ENCODE results near the gene CA12. TPM values are rescaled to one million over a fixed set of nuclear protein-coding genes. Genes with fewer than 3 reads are reported as not detected.
"Not testable (repeated sequence)": the region's sequence is repeated elsewhere in the genome, so short reads cannot be mapped to it uniquely, and the experiment has no call there.

The CA12 gene
- total RNA-seq, 1 donor from 2014 or later = 6.7 TPM

- no peak overlapping the region for H3K4me3 ChIP-seq
- peak; percentile 77 for DNase-seq
- H3K36me3 ChIP-seq = no peaks in the 10 kb centered on the region
- no peaks in the 10 kb centered on the region for H3K9me3 ChIP-seq
- no peak for TF ChIP-seq CTCF (IDR thresholded peaks at IDR 0.05)
- no peaks in the 10 kb centered on the region for H3K4me1 ChIP-seq
- no peaks in the 10 kb centered on the region for H3K27me3 ChIP-seq
- H3K27ac ChIP-seq = no peak overlapping the region
- peak; percentile 72 for ATAC-seq
- intact Hi-C loops (cut with DNase I) = no loop called here
Measured at GRCh38 chr15:63348392-63348791, 33.3 kb downstream of the CA12 start.

- Histone ChIP-seq H3K36me3 (no peaks in the 10 kb centered on the region), H3K9me3 (no peaks in the 10 kb centered on the region), H3K4me3 (no peak overlapping the region), H3K4me1 (no peaks in the 10 kb centered on the region), H3K27me3 (no peaks in the 10 kb centered on the region), H3K27ac (no peak overlapping the region)
- ATAC-seq = no peak
- DNase-seq = no peak
- intact Hi-C loops (cut with DNase I) = no loop called here
- TF ChIP-seq CTCF (IDR thresholded peaks at IDR 0.05) = no peak
Measured at GRCh38 chr15:63347074-63347857, 34.4 kb downstream of the CA12 start.

GRCh38 chr15:63345391-63345752 is 36.3 kb downstream of the CA12 start:
- no peaks in the 10 kb centered on the region for H3K27me3 ChIP-seq
- intact Hi-C loops (cut with DNase I) = no loop called here
- H3K4me1 ChIP-seq = no peaks in the 10 kb centered on the region
- no peaks in the 10 kb centered on the region for H3K9me3 ChIP-seq
- H3K4me3 ChIP-seq = no peak overlapping the region
- H3K36me3 ChIP-seq = no peaks in the 10 kb centered on the region
- no peak for DNase-seq
- ATAC-seq = no peak
- no peak for TF ChIP-seq CTCF (IDR thresholded peaks at IDR 0.05)
- H3K27ac ChIP-seq = no peak overlapping the region

- H3K36me3 ChIP-seq = no peaks in the 10 kb centered on the region
- ATAC-seq (peak; percentile 21), DNase-seq (no peak)
- H3K4me3 ChIP-seq = no peak overlapping the region
- H3K4me1 ChIP-seq = no peaks in the 10 kb centered on the region
- H3K27ac ChIP-seq = no peak overlapping the region
- intact Hi-C loops (cut with DNase I) = no loop called here
- no peak for TF ChIP-seq CTCF (IDR thresholded peaks at IDR 0.05)
- no peaks in the 10 kb centered on the region for H3K9me3 ChIP-seq
- H3K27me3 ChIP-seq = no peaks in the 10 kb centered on the region
Measured at GRCh38 chr15:63344731-63345390, 36.8 kb downstream of the CA12 start.

- H3K9me3 ChIP-seq; H3K27ac ChIP-seq; H3K27me3 ChIP-seq; H3K4me1 ChIP-seq; intact Hi-C loops (cut with DNase I); ATAC-seq; H3K4me3 ChIP-seq; DNase-seq; H3K36me3 ChIP-seq: not testable (repeated sequence)
Measured at GRCh38 chr15:63342996-63343562, 38.6 kb downstream of the CA12 start.

GRCh38 chr15:63341898-63342297 is 39.7 kb downstream of the CA12 start:
- H3K36me3 ChIP-seq = no peaks in the 10 kb centered on the region
- H3K9me3 ChIP-seq = no peaks in the 10 kb centered on the region
- no peaks in the 10 kb centered on the region for H3K27me3 ChIP-seq
- ATAC-seq (no peak), DNase-seq (no peak)
- intact Hi-C loops (cut with DNase I) = no loop called here
- H3K27ac ChIP-seq = no peak overlapping the region
- TF ChIP-seq CTCF (IDR thresholded peaks at IDR 0.05) = no peak
- no peaks in the 10 kb centered on the region for H3K4me1 ChIP-seq
- H3K4me3 ChIP-seq = no peak overlapping the region

Data from upper lobe of right lung (tissue), 1 donor.